Measurements from ENCODE around the gene ZC3H13. TPM values are rescaled to one million over a fixed set of nuclear protein-coding genes. Genes with fewer than 3 reads are reported as not detected.
"Not testable (repeated sequence)": the region's sequence is repeated elsewhere in the genome, so short reads cannot be mapped to it uniquely, and the experiment has no call there.

ZC3H13 gene
- total RNA-seq, 1 experiment from 2014 or later, result 8.2 TPM

- H3K4me3 ChIP-seq (ENCODE audit: insufficient read depth, low read depth, low read length), result no peak overlapping the region
- DNase-seq, result no peak
- H3K36me3 ChIP-seq (replicated peaks; ENCODE audit: control insufficient read depth, insufficient read depth, low read length), result no peaks in the 10 kb centered on the region; the same call in none of the 2 replicates
- H3K27me3 ChIP-seq (ENCODE audit: control insufficient read depth, insufficient read depth, low read length), result no peaks in the 10 kb centered on the region
These were observed 43.9 kb downstream of the ZC3H13 start for GRCh38 chr13:46008631-46009030.

- Histone ChIP-seq H3K4me3 (ENCODE audit: insufficient read depth, low read depth, low read length) (no peak overlapping the region), H3K27me3 (ENCODE audit: control insufficient read depth, insufficient read depth, low read length) (no peaks in the 10 kb centered on the region), H3K36me3 (replicated peaks; ENCODE audit: control insufficient read depth, insufficient read depth, low read length) (no peaks in the 10 kb centered on the region; the same call in none of the 2 replicates)
- DNase-seq, result no peak
These were observed 45.7 kb downstream of the ZC3H13 start for GRCh38 chr13:46006688-46007452.

GRCh38 chr13:46004491-46004890, 48.1 kb downstream of the ZC3H13 start:
- no peak for DNase-seq
- Histone ChIP-seq H3K27me3 (ENCODE audit: control insufficient read depth, insufficient read depth, low read length) (no peaks in the 10 kb centered on the region), H3K36me3 (replicated peaks; ENCODE audit: control insufficient read depth, insufficient read depth, low read length) (peaks cover 3% of the 10 kb centered on the region)

GRCh38 chr13:45996631-45997030, 55.9 kb downstream of the ZC3H13 start:
- H3K36me3 ChIP-seq (replicated peaks; ENCODE audit: control insufficient read depth, insufficient read depth, low read length), result peaks cover 3% of the 10 kb centered on the region
- H3K27me3 ChIP-seq (ENCODE audit: control insufficient read depth, insufficient read depth, low read length), result no peaks in the 10 kb centered on the region
- DNase-seq, result no peak
- no peak overlapping the region for H3K4me3 ChIP-seq (ENCODE audit: insufficient read depth, low read depth, low read length)

More at GRCh38 chr13:46004491-46004890, 48.1 kb downstream of the ZC3H13 start:
- H3K4me3 ChIP-seq (ENCODE audit: insufficient read depth, low read depth, low read length), result no peak overlapping the region

- Histone ChIP-seq H3K36me3 (replicated peaks; ENCODE audit: control insufficient read depth, insufficient read depth, low read length) (no peaks in the 10 kb centered on the region; the same call in 1 of the 2 replicates), H3K27me3 (ENCODE audit: control insufficient read depth, insufficient read depth, low read length) (no peaks in the 10 kb centered on the region), H3K4me3 (ENCODE audit: insufficient read depth, low read depth, low read length) (no peak overlapping the region)
- no peak for DNase-seq
These were observed 57.3 kb downstream of the ZC3H13 start for GRCh38 chr13:45995245-45995644.

GRCh38 chr13:45994752-45995151, 57.8 kb downstream of the ZC3H13 start:
- H3K36me3 ChIP-seq (replicated peaks; ENCODE audit: control insufficient read depth, insufficient read depth, low read length), result no peaks in the 10 kb centered on the region; the same call in 1 of the 2 replicates

GRCh38 chr13:45989607-45990006, 62.9 kb downstream of the ZC3H13 start:
- H3K4me3 ChIP-seq (ENCODE audit: insufficient read depth, low read depth, low read length), result no peak overlapping the region
- peaks cover 7% of the 10 kb centered on the region for H3K36me3 ChIP-seq (replicated peaks; ENCODE audit: control insufficient read depth, insufficient read depth, low read length)
- no peaks in the 10 kb centered on the region for H3K27me3 ChIP-seq (ENCODE audit: control insufficient read depth, insufficient read depth, low read length)
- no peak for DNase-seq

More at GRCh38 chr13:45994752-45995151, 57.8 kb downstream of the ZC3H13 start:
- DNase-seq, result no peak
- Histone ChIP-seq H3K27me3 (ENCODE audit: control insufficient read depth, insufficient read depth, low read length) (no peaks in the 10 kb centered on the region), H3K4me3 (ENCODE audit: insufficient read depth, low read depth, low read length) (no peak overlapping the region)

GRCh38 chr13:45981127-45981526, 71.4 kb downstream of the ZC3H13 start:
- not testable (repeated sequence) for H3K36me3 ChIP-seq (replicated peaks; ENCODE audit: control insufficient read depth, insufficient read depth, low read length); H3K27me3 ChIP-seq (ENCODE audit: control insufficient read depth, insufficient read depth, low read length); DNase-seq; H3K4me3 ChIP-seq (ENCODE audit: insufficient read depth, low read depth, low read length)

GRCh38 chr13:45975337-45975736, 77.2 kb downstream of the ZC3H13 start:
- Histone ChIP-seq H3K27me3 (ENCODE audit: control insufficient read depth, insufficient read depth, low read length) (no peaks in the 10 kb centered on the region), H3K4me3 (ENCODE audit: insufficient read depth, low read depth, low read length) (no peak overlapping the region), H3K36me3 (replicated peaks; ENCODE audit: control insufficient read depth, insufficient read depth, low read length) (peaks cover 9% of the 10 kb centered on the region; the same call in 1 of the 2 replicates)
- DNase-seq, result no peak

GRCh38 chr13:45974500-45974899, 78.0 kb downstream of the ZC3H13 start:
- no peak for DNase-seq
- H3K27me3 ChIP-seq (ENCODE audit: control insufficient read depth, insufficient read depth, low read length), result no peaks in the 10 kb centered on the region
- H3K36me3 ChIP-seq (replicated peaks; ENCODE audit: control insufficient read depth, insufficient read depth, low read length), result peaks cover 10% of the 10 kb centered on the region; the same call in 1 of the 2 replicates
- no peak overlapping the region for H3K4me3 ChIP-seq (ENCODE audit: insufficient read depth, low read depth, low read length)

- H3K27me3 ChIP-seq (ENCODE audit: control insufficient read depth, insufficient read depth, low read length), result no peaks in the 10 kb centered on the region
- peaks cover 18% of the 10 kb centered on the region for H3K36me3 ChIP-seq (replicated peaks; ENCODE audit: control insufficient read depth, insufficient read depth, low read length)
- no peak overlapping the region for H3K4me3 ChIP-seq (ENCODE audit: insufficient read depth, low read depth, low read length)
- DNase-seq, result no peak
These were observed 85.0 kb downstream of the ZC3H13 start for GRCh38 chr13:45967589-45967988.

GRCh38 chr13:45966715-45967114, 85.8 kb downstream of the ZC3H13 start:
- no peak overlapping the region for H3K4me3 ChIP-seq (ENCODE audit: insufficient read depth, low read depth, low read length)
- no peak for DNase-seq
- H3K36me3 ChIP-seq (replicated peaks; ENCODE audit: control insufficient read depth, insufficient read depth, low read length), result peaks cover 16% of the 10 kb centered on the region
- H3K27me3 ChIP-seq (ENCODE audit: control insufficient read depth, insufficient read depth, low read length), result no peaks in the 10 kb centered on the region

- no peak overlapping the region for H3K4me3 ChIP-seq (ENCODE audit: insufficient read depth, low read depth, low read length)
- no peak for DNase-seq
- no peaks in the 10 kb centered on the region for H3K27me3 ChIP-seq (ENCODE audit: control insufficient read depth, insufficient read depth, low read length)
- H3K36me3 ChIP-seq (replicated peaks; ENCODE audit: control insufficient read depth, insufficient read depth, low read length), result peaks cover 2% of the 10 kb centered on the region
These were observed 91.1 kb downstream of the ZC3H13 start for GRCh38 chr13:45961468-45961867.

GRCh38 chr13:45954836-45955800, 97.4 kb downstream of the ZC3H13 start:
- no peak for DNase-seq
- Histone ChIP-seq H3K27me3 (ENCODE audit: control insufficient read depth, insufficient read depth, low read length) (no peaks in the 10 kb centered on the region), H3K4me3 (ENCODE audit: insufficient read depth, low read depth, low read length) (no peak overlapping the region)

More at GRCh38 chr13:45954836-45955800, 97.4 kb downstream of the ZC3H13 start:
- H3K36me3 ChIP-seq (replicated peaks; ENCODE audit: control insufficient read depth, insufficient read depth, low read length), result no peaks in the 10 kb centered on the region; the same call in none of the 2 replicates

All from H7 (cell line).